Cardiac fibroblast (primary cell): ENCODE data around the gene NXPE3.

ENCODE experiments used
- DNase-seq, 2 donors: peaks; one replicate each; pipeline versions ENCODE4 v3.0.0 to v3.0.0-alpha.2; 2010; ENCODE audit warnings: low read depth in 2 of 2
- H3K4me3 ChIP-seq, 2 donors: replicated peaks in 1 of 2; 1 replicate in 1 of 2; 2 replicates in 1 of 2; pipeline ENCODE4 v1.5.1; 2011; ENCODE audit warnings: low read depth in 2 of 2, low read length in 2 of 2, mild to moderate bottlenecking in 2 of 2, moderate library complexity in 1 of 2
- TF ChIP-seq, protein P1 (sequence below): IDR thresholded peaks from one replicate; pipeline ENCODE4 v1.5.1; 2011; ENCODE audit warnings: low read depth, mild to moderate bottlenecking, low read length, inconsistent platforms

NXPE3 gene

GRCh38 chr3:101813817-101814440 lies 34.9 kb downstream of the NXPE3 start:
- DNase-seq: peak; percentile 64
- H3K4me3 ChIP-seq: no peak overlapping the region
- TF ChIP-seq, protein P1, sequence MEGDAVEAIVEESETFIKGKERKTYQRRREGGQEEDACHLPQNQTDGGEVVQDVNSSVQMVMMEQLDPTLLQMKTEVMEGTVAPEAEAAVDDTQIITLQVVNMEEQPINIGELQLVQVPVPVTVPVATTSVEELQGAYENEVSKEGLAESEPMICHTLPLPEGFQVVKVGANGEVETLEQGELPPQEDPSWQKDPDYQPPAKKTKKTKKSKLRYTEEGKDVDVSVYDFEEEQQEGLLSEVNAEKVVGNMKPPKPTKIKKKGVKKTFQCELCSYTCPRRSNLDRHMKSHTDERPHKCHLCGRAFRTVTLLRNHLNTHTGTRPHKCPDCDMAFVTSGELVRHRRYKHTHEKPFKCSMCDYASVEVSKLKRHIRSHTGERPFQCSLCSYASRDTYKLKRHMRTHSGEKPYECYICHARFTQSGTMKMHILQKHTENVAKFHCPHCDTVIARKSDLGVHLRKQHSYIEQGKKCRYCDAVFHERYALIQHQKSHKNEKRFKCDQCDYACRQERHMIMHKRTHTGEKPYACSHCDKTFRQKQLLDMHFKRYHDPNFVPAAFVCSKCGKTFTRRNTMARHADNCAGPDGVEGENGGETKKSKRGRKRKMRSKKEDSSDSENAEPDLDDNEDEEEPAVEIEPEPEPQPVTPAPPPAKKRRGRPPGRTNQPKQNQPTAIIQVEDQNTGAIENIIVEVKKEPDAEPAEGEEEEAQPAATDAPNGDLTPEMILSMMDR: peak; percentile 38

GRCh38 chr3:101814835-101815234 lies 35.8 kb downstream of the NXPE3 start:
- no peak for DNase-seq
- H3K4me3 ChIP-seq: no peak overlapping the region
- TF ChIP-seq, protein P1: no peak

- H3K4me3 ChIP-seq: no peak overlapping the region
- no peak for DNase-seq
- TF ChIP-seq, protein P1: no peak
Observed at GRCh38 chr3:101816215-101817149, 37.5 kb downstream of the NXPE3 start.

- no peak for DNase-seq
- TF ChIP-seq, protein P1: no peak
- no peak overlapping the region for H3K4me3 ChIP-seq
Observed at GRCh38 chr3:101817992-101818391, 39.0 kb downstream of the NXPE3 start.

DNA sequence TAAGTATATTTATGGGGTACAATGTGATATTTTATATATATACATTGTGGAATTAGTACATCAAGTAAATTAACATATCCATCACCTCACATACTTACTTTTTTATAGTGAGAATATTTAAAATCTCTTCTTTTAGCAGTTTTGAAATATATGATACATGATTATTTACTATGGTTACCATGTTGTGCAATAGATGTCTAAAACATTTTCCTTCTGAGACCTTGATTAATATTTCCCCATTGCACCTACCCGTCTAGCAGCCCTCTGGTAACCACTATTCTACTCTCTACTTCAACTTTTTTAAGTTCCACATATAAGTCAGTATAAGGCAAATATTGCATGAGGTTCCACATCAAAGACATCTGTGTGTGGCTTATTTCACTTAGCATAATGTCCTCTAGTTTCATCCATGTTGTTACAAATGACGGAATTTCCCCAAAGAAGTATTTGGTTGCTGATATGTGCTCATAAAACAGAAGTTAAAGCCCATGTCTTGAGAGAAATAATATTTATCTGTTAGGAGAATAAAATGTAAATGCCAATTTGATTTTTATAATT lies 40.7 kb downstream of the NXPE3 start:
- TF ChIP-seq, protein P1: no peak
- H3K4me3 ChIP-seq: no peak overlapping the region
- no peak for DNase-seq

DNA sequence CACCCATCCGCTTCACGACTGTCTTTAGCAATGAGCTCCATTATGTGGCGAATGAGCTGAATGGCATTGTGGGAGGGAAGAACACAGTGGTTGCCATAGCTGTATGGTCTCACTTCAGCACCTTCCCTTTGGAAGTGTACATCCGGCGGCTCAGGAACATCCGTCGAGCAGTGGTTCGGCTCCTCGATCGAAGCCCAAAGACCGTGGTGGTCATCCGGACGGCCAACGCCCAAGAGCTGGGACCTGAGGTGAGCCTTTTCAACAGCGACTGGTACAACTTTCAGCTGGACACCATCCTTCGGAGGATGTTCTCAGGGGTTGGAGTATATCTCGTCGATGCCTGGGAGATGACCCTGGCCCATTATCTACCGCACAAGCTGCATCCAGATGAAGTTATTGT lies 42.5 kb downstream of the NXPE3 start:
- TF ChIP-seq, protein P1: no peak
- DNase-seq: no peak
- H3K4me3 ChIP-seq: no peak overlapping the region
